ENCODE results near the gene CFAP61.

Gene CFAP61

GRCh38 chr20:20367575-20368417 is 315.5 kb downstream of the CFAP61 start, which contains the start of gene INSM1:
INSM1 (plus strand) TSS chr20:20368104; CDS start chr20:20368268, 164 bp downstream.
- Histone ChIP-seq H3K9me3 (no peaks in the 10 kb centered on the region), H3K4me3 (peak within 1 kb of the TSS; percentile 19), H3K4me1 (peaks cover 17% of the 10 kb centered on the region), H3K27me3 (ENCODE audit: low read depth) (peaks cover 18% of the 10 kb centered on the region), H3K36me3 (replicated peaks) (no peaks in the 10 kb centered on the region)
- DNase-seq (ENCODE audit: low spot score in 2 of 2) = peak in 1 of 2 experiments; percentile 72
- in situ Hi-C loops (cut with MboI; ENCODE audit: low sequenced_read_pairs) = loop anchor here (25.0 kb wide), 1 partner anchor 195 kb away; no protein-coding TSS in a partner anchor

GRCh38 chr20:20368418-20369249 is 316.3 kb downstream of the CFAP61 start:
- in situ Hi-C loops (cut with MboI; ENCODE audit: low sequenced_read_pairs) = loop anchor here (25.0 kb wide), 1 partner anchor 194 kb away; no protein-coding TSS in a partner anchor

GRCh38 chr20:20369250-20370093 is 317.1 kb downstream of the CFAP61 start:
- Histone ChIP-seq H3K27me3 (ENCODE audit: low read depth) (peaks cover 5% of the 10 kb centered on the region), H3K4me1 (peaks cover 15% of the 10 kb centered on the region), H3K9me3 (no peaks in the 10 kb centered on the region), H3K4me3 (peak overlapping the region; percentile 19), H3K36me3 (replicated peaks) (no peaks in the 10 kb centered on the region)
- peak in 1 of 2 experiments; percentile 23 for DNase-seq (ENCODE audit: low spot score in 2 of 2)
- in situ Hi-C loops (cut with MboI; ENCODE audit: low sequenced_read_pairs) = loop anchor here (25.0 kb wide), 1 partner anchor 193 kb away; no protein-coding TSS in a partner anchor

More at GRCh38 chr20:20368418-20369249, 316.3 kb downstream of the CFAP61 start:
- peak overlapping the region; percentile 19 for H3K4me3 ChIP-seq
- peaks cover 17% of the 10 kb centered on the region for H3K4me1 ChIP-seq
- no peaks in the 10 kb centered on the region for H3K36me3 ChIP-seq (replicated peaks)
- no peaks in the 10 kb centered on the region for H3K9me3 ChIP-seq
- H3K27me3 ChIP-seq (ENCODE audit: low read depth) = peaks cover 14% of the 10 kb centered on the region
- peak in 1 of 2 experiments; percentile 32 for DNase-seq (ENCODE audit: low spot score in 2 of 2)

DNA sequence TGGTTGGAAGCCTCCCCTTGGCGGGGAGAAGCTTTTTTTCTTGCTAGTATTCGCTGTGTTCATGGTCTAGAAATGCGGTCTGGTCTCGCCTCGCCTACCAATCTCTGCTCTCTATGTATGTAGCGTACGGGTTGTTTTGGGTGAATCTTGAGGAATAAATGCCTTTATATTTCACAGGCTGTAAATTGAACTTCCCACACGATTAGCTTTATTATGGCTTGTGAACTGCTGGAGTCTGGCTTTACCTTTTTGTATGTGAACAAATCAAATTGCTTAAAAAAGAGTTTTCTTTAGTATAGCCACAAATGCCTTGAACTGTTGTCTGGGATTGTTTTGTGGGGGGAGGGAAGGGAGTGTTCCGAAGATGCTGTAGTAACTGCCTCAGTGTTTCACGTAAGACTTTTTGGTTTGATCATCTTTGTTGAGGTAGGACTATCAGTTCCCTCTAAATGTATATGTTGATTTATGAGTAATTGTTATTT is 317.8 kb downstream of the CFAP61 start:
- 0 out of 2 replicates have a peak overlapping the region, but pooled peaks have one; percentile 19 for H3K4me3 ChIP-seq
- DNase-seq (ENCODE audit: low spot score in 2 of 2) = no peak

GRCh38 chr20:20371083-20371482 is 318.8 kb downstream of the CFAP61 start:
- in situ Hi-C loops (cut with MboI; ENCODE audit: low sequenced_read_pairs) = loop anchor here (25.0 kb wide), 1 partner anchor 191 kb away; no protein-coding TSS in a partner anchor
- Histone ChIP-seq H3K36me3 (replicated peaks) (no peaks in the 10 kb centered on the region), H3K4me3 (no peak overlapping the region), H3K4me1 (peaks cover 15% of the 10 kb centered on the region), H3K27me3 (ENCODE audit: low read depth) (peaks cover 3% of the 10 kb centered on the region; the same call in 1 of the 2 replicates), H3K9me3 (no peaks in the 10 kb centered on the region)
- no peak for DNase-seq (ENCODE audit: low spot score in 2 of 2)

More for the DNA sequence above, 317.8 kb downstream of the CFAP61 start:
- Histone ChIP-seq H3K9me3 (no peaks in the 10 kb centered on the region), H3K36me3 (replicated peaks) (no peaks in the 10 kb centered on the region), H3K4me1 (peaks cover 15% of the 10 kb centered on the region), H3K27me3 (ENCODE audit: low read depth) (peaks cover 3% of the 10 kb centered on the region; the same call in 1 of the 2 replicates)
- in situ Hi-C loops (cut with MboI; ENCODE audit: low sequenced_read_pairs) = loop anchor here (25.0 kb wide), 1 partner anchor 192 kb away; no protein-coding TSS in a partner anchor

DNA sequence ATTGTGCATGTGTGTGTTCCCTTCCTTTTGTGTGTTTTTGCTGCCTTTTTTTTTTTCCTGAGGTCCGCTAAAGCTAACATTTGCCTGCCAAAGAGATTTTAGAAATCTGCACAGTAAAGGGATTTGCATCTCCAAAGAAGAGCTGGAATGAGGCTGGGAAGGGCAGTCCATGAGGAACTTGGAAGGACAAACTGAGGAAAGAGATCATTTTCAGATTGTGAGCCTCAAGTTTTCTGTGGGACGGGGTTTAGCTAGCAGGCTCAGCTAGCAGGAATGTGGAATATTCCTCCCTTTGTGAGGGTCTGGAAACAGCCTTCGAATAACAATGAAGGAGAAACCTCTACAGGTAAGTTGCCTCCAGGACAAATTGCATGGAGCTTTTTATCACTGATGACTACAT is 319.3 kb downstream of the CFAP61 start:
- H3K4me3 ChIP-seq = no peak overlapping the region
- no peaks in the 10 kb centered on the region for H3K36me3 ChIP-seq (replicated peaks)
- DNase-seq (ENCODE audit: low spot score in 2 of 2) = peak; percentile 43 to 52
- in situ Hi-C loops (cut with MboI; ENCODE audit: low sequenced_read_pairs) = loop anchor here (25.0 kb wide), 1 partner anchor 191 kb away; no protein-coding TSS in a partner anchor
- no peaks in the 10 kb centered on the region for H3K9me3 ChIP-seq
- H3K27me3 ChIP-seq (ENCODE audit: low read depth) = peaks cover 3% of the 10 kb centered on the region; the same call in 1 of the 2 replicates
- peaks cover 15% of the 10 kb centered on the region for H3K4me1 ChIP-seq

- H3K9me3 ChIP-seq = no peaks in the 10 kb centered on the region
- H3K4me1 ChIP-seq = peaks cover 15% of the 10 kb centered on the region
- in situ Hi-C loops (cut with MboI; ENCODE audit: low sequenced_read_pairs) = loop anchor here (25.0 kb wide), 1 partner anchor 189 kb away; no protein-coding TSS in a partner anchor
- H3K36me3 ChIP-seq (replicated peaks) = no peaks in the 10 kb centered on the region
- no peak for DNase-seq (ENCODE audit: low spot score in 2 of 2)
- peaks cover 3% of the 10 kb centered on the region; the same call in 1 of the 2 replicates for H3K27me3 ChIP-seq (ENCODE audit: low read depth)
- H3K4me3 ChIP-seq = no peak overlapping the region
These were observed 320.8 kb downstream of the CFAP61 start for GRCh38 chr20:20373091-20373571.

DNA sequence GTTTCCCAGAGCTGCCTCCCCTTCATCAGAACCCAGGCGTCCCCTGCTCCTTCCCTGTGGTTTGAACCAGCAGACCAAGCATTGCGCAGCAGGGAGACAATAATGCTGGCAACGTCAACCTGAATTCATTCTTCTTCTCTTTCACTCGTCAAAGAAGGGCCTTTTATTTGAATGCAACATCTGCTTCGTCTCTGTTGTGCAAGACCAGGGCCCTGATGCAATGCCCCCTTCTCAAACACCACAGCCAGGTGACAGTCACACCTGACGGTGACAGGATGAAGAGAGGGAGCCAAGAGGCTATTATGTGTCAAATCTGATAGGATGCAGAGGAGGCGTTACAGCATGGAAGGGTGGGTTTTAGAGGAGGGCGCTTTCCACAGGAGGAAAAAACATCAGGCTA is 323.5 kb downstream of the CFAP61 start:
- Histone ChIP-seq H3K4me1 (peaks cover 15% of the 10 kb centered on the region), H3K4me3 (no peak overlapping the region), H3K36me3 (replicated peaks) (no peaks in the 10 kb centered on the region), H3K27me3 (ENCODE audit: low read depth) (no peaks in the 10 kb centered on the region), H3K9me3 (peaks cover 3% of the 10 kb centered on the region)
- no peak for DNase-seq (ENCODE audit: low spot score in 2 of 2)
- in situ Hi-C loops (cut with MboI; ENCODE audit: low sequenced_read_pairs) = no loop called here

DNA sequence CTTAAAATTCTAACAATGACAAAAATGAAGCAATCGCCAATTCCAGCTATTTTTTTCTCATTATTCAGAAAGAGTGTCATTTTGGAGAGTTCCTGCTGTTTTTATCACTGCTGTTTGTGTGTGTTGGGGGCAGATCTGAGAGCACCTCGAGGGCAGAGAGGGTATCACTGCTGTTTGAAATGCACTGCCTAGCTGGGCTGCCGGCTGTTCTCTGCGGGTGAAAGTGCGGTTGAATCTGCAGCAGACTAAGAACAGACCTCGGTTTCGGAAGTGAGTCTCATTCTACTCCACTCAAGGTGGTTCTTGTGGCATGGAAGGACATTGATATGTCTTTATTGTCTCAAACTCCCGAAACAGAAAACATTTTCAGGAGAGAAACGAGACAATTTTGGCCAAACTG is 333.9 kb downstream of the CFAP61 start:
- Histone ChIP-seq H3K36me3 (replicated peaks) (no peaks in the 10 kb centered on the region), H3K9me3 (no peaks in the 10 kb centered on the region), H3K4me3 (no peak overlapping the region), H3K27me3 (ENCODE audit: low read depth) (no peaks in the 10 kb centered on the region), H3K4me1 (no peaks in the 10 kb centered on the region)
- in situ Hi-C loops (cut with MboI; ENCODE audit: low sequenced_read_pairs) = no loop called here
- no peak for DNase-seq (ENCODE audit: low spot score in 2 of 2)

DNA sequence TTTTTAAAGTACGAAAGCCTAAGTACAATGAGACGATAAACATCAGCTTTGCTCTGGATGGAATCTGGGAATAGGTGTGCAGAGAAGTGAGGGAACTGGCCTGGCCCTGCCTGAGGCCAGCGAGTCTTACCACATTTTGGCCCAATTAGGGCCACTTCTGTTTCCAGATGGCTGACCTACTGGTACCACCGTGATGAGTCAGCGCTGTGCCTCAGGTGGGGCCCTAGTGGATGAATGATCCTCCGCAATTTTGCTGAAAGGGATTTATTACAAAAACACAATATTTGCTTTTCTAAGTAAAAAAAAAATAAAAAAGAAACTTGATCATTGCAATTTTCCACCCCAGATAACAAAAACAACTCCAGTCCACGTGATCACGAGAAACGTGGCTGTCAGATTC is 338.1 kb downstream of the CFAP61 start:
- in situ Hi-C loops (cut with MboI; ENCODE audit: low sequenced_read_pairs) = no loop called here
- no peaks in the 10 kb centered on the region for H3K27me3 ChIP-seq (ENCODE audit: low read depth)
- H3K9me3 ChIP-seq = no peaks in the 10 kb centered on the region
- H3K4me1 ChIP-seq = no peaks in the 10 kb centered on the region
- no peaks in the 10 kb centered on the region for H3K36me3 ChIP-seq (replicated peaks)
- no peak for DNase-seq (ENCODE audit: low spot score in 2 of 2)
- H3K4me3 ChIP-seq = no peak overlapping the region

GRCh38 chr20:20391115-20391514 is 338.8 kb downstream of the CFAP61 start:
- no peak for DNase-seq (ENCODE audit: low spot score in 2 of 2)
- no peaks in the 10 kb centered on the region for H3K36me3 ChIP-seq (replicated peaks)
- H3K27me3 ChIP-seq (ENCODE audit: low read depth) = no peaks in the 10 kb centered on the region
- in situ Hi-C loops (cut with MboI; ENCODE audit: low sequenced_read_pairs) = no loop called here
- no peaks in the 10 kb centered on the region for H3K4me1 ChIP-seq
- H3K9me3 ChIP-seq = no peaks in the 10 kb centered on the region
- H3K4me3 ChIP-seq = no peak overlapping the region

GRCh38 chr20:20391766-20392165 is 339.4 kb downstream of the CFAP61 start:
- Histone ChIP-seq H3K36me3 (replicated peaks) (no peaks in the 10 kb centered on the region), H3K9me3 (no peaks in the 10 kb centered on the region), H3K4me1 (no peaks in the 10 kb centered on the region), H3K27me3 (ENCODE audit: low read depth) (no peaks in the 10 kb centered on the region), H3K4me3 (no peak overlapping the region)
- DNase-seq (ENCODE audit: low spot score in 2 of 2) = no peak
- in situ Hi-C loops (cut with MboI; ENCODE audit: low sequenced_read_pairs) = no loop called here
